IMR-90 (cell line): Measurements from ENCODE around the gene CHMP1B. TPM values are rescaled to one million over a fixed set of nuclear protein-coding genes. Genes with fewer than 3 reads are reported as not detected.

Experiments used
- ATAC-seq: fragments of 200-7000 bp; cut with Tn5 transposase; 2 replicates; pipeline ENCODE4 v1.9.1; 2020; ENCODE audit warnings: low read depth, mild to moderate bottlenecking, moderate library complexity
- BruUV-seq: library from RNA; stranded (reverse); fragments of 400-500 nt; replicated peaks from 2 replicates; lab custom pipeline; 2021; lab: Mats Ljungman, UMichigan
- CTCF ChIA-PET: fragments of 300-600 bp; formaldehyde crosslinking; extraction: SDS; loops from one replicate; lab custom pipeline; 2021; ENCODE audit warnings: antibody characterized with exemption; lab: Yijun Ruan, JAX
- POLR2A ChIA-PET: fragments of 300-600 bp; sonication (Branson Sonifier 250); formaldehyde crosslinking; loops from one replicate; lab custom pipeline; 2022; ENCODE audit warnings: antibody characterized with exemption; ENCODE audit not compliant: unreplicated experiment; lab: Charles Lee
- DNase-seq: peaks from one replicate; pipeline ENCODE4 v3.0.0; 2013
- H2AFZ ChIP-seq: replicated peaks from 2 replicates; pipeline ENCODE3; 2013; ENCODE audit warnings: low read length, mild to moderate bottlenecking; ENCODE audit not compliant: poor library complexity
- H2AK5ac ChIP-seq: 2 replicates; pipeline ENCODE4 v1.6.1; 2013; ENCODE audit warnings: low read depth, low read length, inconsistent platforms
- H2AK9ac ChIP-seq: replicated peaks from 2 replicates; pipeline ENCODE3; 2013; ENCODE audit warnings: mild to moderate bottlenecking, low read depth, low read length, moderate library complexity; ENCODE audit not compliant: poor library complexity
- H2BK120ac ChIP-seq: 2 replicates; pipeline ENCODE4 v1.6.1; 2013; ENCODE audit warnings: low read depth, low read length, inconsistent platforms
- H2BK15ac ChIP-seq: 3 replicates; pipeline ENCODE4 v1.6.1; 2013; ENCODE audit warnings: low read depth, low read length, inconsistent platforms
- H2BK20ac ChIP-seq: 2 replicates; pipeline ENCODE4 v1.6.1; 2013; ENCODE audit warnings: low read depth, mild to moderate bottlenecking, inconsistent platforms, low read length, moderate library complexity
- H2BK5ac ChIP-seq: 2 replicates; pipeline ENCODE4 v1.6.1; 2013; ENCODE audit warnings: mild to moderate bottlenecking, low read depth, low read length, inconsistent platforms; ENCODE audit not compliant: poor library complexity, severe bottlenecking
- H3K14ac ChIP-seq: replicated peaks from 2 replicates; pipeline ENCODE4 v1.6.1; 2013; ENCODE audit warnings: low read depth, low read length, inconsistent platforms
- H3K18ac ChIP-seq: 2 replicates; pipeline ENCODE4 v1.6.1; 2013; ENCODE audit warnings: low read depth, low read length, control low read depth
- H3K23ac ChIP-seq: 2 replicates; pipeline ENCODE4 v1.6.1; 2013; ENCODE audit warnings: low read depth, low read length, inconsistent platforms
- H3K27ac ChIP-seq: 2 replicates; pipeline ENCODE4 v1.5.1; 2013; ENCODE audit warnings: mild to moderate bottlenecking, control low read depth, low read length; ENCODE audit not compliant: insufficient read depth
- H3K27me3 ChIP-seq: 2 replicates; pipeline ENCODE4 v1.6.1; 2013; ENCODE audit warnings: low read length; ENCODE audit not compliant: control insufficient read depth, insufficient read depth
- H3K36me3 ChIP-seq: 2 replicates; pipeline ENCODE4 v1.6.1; 2013; ENCODE audit warnings: low read length, mixed read lengths; ENCODE audit not compliant: control insufficient read depth, insufficient read depth
- H3K4ac ChIP-seq: 2 replicates; pipeline ENCODE4 v1.6.1; 2013; ENCODE audit warnings: low read depth, low read length, inconsistent platforms
- H3K4me1 ChIP-seq: 2 replicates; pipeline ENCODE4 v1.6.1; 2013; ENCODE audit warnings: low read length, mixed read lengths; ENCODE audit not compliant: control insufficient read depth, insufficient read depth
- H3K4me2 ChIP-seq: 2 replicates; pipeline ENCODE4 v1.6.1; 2013; ENCODE audit warnings: low read depth, mild to moderate bottlenecking, control low read depth, low read length, moderate library complexity
- H3K4me3 ChIP-seq: 2 replicates; pipeline ENCODE4 v1.5.1; 2013; ENCODE audit warnings: low read depth, mild to moderate bottlenecking, control low read depth, low read length, moderate library complexity; ENCODE audit not compliant: insufficient read depth
- H3K56ac ChIP-seq: 2 replicates; pipeline ENCODE4 v1.6.1; 2013; ENCODE audit warnings: low read length, inconsistent platforms; ENCODE audit not compliant: insufficient read depth; ENCODE audit errors: extremely low read depth
- H3K79me1 ChIP-seq, 2 experiments: 2 replicates each; pipeline ENCODE4 v1.6.1; 2013; ENCODE audit warnings: low read length in 2 of 2, inconsistent platforms in 1 of 2, low read depth in 1 of 2
- H3K9ac ChIP-seq: 2 replicates; pipeline ENCODE4 v1.6.1; 2013; ENCODE audit warnings: low read depth, low read length, control low read depth
- H3K9me1 ChIP-seq: 2 replicates; pipeline ENCODE4 v1.6.1; 2013; ENCODE audit warnings: low read length, inconsistent platforms; ENCODE audit not compliant: insufficient read depth
- H3K9me3 ChIP-seq: 2 replicates; pipeline ENCODE4 v1.6.1; 2013; ENCODE audit warnings: low read length; ENCODE audit not compliant: control insufficient read depth, insufficient read depth
- H4K20me1 ChIP-seq: 2 replicates; pipeline ENCODE4 v1.6.1; 2013; ENCODE audit warnings: low read length, inconsistent platforms; ENCODE audit not compliant: insufficient read depth
- H4K5ac ChIP-seq: 2 replicates; pipeline ENCODE4 v1.6.1; 2013; ENCODE audit warnings: mild to moderate bottlenecking, low read depth, low read length, control low read depth
- H4K8ac ChIP-seq, 2 experiments: 2 replicates each; pipeline ENCODE4 v1.6.1; 2013; ENCODE audit warnings: low read depth in 2 of 2, low read length in 2 of 2, control low read depth in 1 of 2, inconsistent platforms in 1 of 2
- H4K91ac ChIP-seq: 2 replicates; pipeline ENCODE4 v1.6.1; 2013; ENCODE audit warnings: low read depth, low read length, inconsistent platforms; ENCODE audit not compliant: insufficient read depth
- BHLHE40 ChIP-seq: fragments of 150-350 bp; IDR thresholded peaks from 2 replicates; pipeline ENCODE4 v1.6.1; 2016; ENCODE audit warnings: mild to moderate bottlenecking, low read depth, low read length
- CHD1 ChIP-seq: IDR thresholded peaks from 2 replicates; pipeline ENCODE4 v1.6.1; 2012; ENCODE audit warnings: low read depth, low read length, improper control_type of control experiment
- FOS ChIP-seq: fragments of 150-350 bp; IDR thresholded peaks from 2 replicates; pipeline ENCODE4 v1.6.1; 2016; ENCODE audit warnings: low read depth, low read length
- MAFK ChIP-seq: IDR thresholded peaks from 2 replicates; pipeline ENCODE4 v1.6.1; 2012; ENCODE audit warnings: low read depth, low read length, improper control_type of control experiment
- MAZ ChIP-seq: IDR thresholded peaks from 2 replicates; pipeline ENCODE4 v1.6.1; 2012; ENCODE audit warnings: low read depth, mild to moderate bottlenecking, low read length, improper control_type of control experiment, moderate library complexity, borderline replicate concordance
- MXI1 ChIP-seq: IDR thresholded peaks from 2 replicates; pipeline ENCODE4 v1.6.1; 2012; ENCODE audit warnings: low read depth, mild to moderate bottlenecking, low read length, moderate library complexity, borderline replicate concordance
- NFE2L2 ChIP-seq: fragments of 150-350 bp; IDR thresholded peaks from 2 replicates; pipeline ENCODE4 v1.6.1; 2016; ENCODE audit warnings: low read depth, mild to moderate bottlenecking, low read length
- POLR2A ChIP-seq: IDR thresholded peaks from 2 replicates; pipeline ENCODE4 v1.6.1; 2012; ENCODE audit warnings: mild to moderate bottlenecking, low read depth, low read length
- RAD21 ChIP-seq: IDR thresholded peaks from 2 replicates; pipeline ENCODE4 v1.6.1; 2012; ENCODE audit warnings: low read length, improper control_type of control experiment
- RCOR1 ChIP-seq: IDR thresholded peaks from 2 replicates; pipeline ENCODE4 v1.6.1; 2012; ENCODE audit warnings: mild to moderate bottlenecking, low read length, improper control_type of control experiment; ENCODE audit not compliant: insufficient replicate concordance
- RFX5 ChIP-seq: IDR thresholded peaks from 2 replicates; pipeline ENCODE4 v1.8.0; 2012; ENCODE audit warnings: low read depth, mild to moderate bottlenecking, low read length, moderate library complexity
- WGBS, 2 experiments: methylation state at CpG; one replicate each; pipeline versions ENCODE4 v1.1.5 to v1.1.7; 2013; ENCODE audit warnings: missing lambda C conversion rate in 2 of 2; ENCODE audit not compliant: insufficient read length in 1 of 2; ENCODE audit errors: extremely low coverage in 2 of 2; 5-methylcytosine and 5-hydroxymethylcytosine counted together
- dilution Hi-C: fragments of 300-500 bp; cut with HindIII; formaldehyde crosslinking; loops from one replicate; pipeline ENCODE4 v1.14.3; 2018; ENCODE audit warnings: low sequenced_read_pairs; ENCODE audit not compliant: unreplicated experiment
- in situ Hi-C: fragments of 300-500 bp; cut with MboI; formaldehyde crosslinking; loops from 3 replicates; pipeline ENCODE4 v1.14.3; 2019; ENCODE audit warnings: low sequenced_read_pairs, inconsistent platforms, mixed read lengths
- intact Hi-C: fragments of 100-400 bp; cut with micrococcal nuclease; formaldehyde crosslinking; loops from 2 replicates; pipeline ENCODE4 v1.10.0; 2022
- polyA plus RNA-seq, 3 experiments: library from polyadenylated mRNA; depleted of rRNA; stranded (reverse); fragments of >200 nt; gene quantifications; 2 replicates each; pipeline ENCODE4 v1.2.3, GENCODE V29; 2012; ENCODE audit warnings: low replicate concordance in 1 of 3
- total RNA-seq: library from RNA; depleted of rRNA; stranded (reverse); fragments of >200 nt; gene quantifications from 2 replicates; pipeline ENCODE4 v1.2.3, GENCODE V29; 2012
- TF ChIP-seq, protein P1 (sequence below): fragments of 150-350 bp; IDR thresholded peaks from 2 replicates; pipeline ENCODE4 v1.6.1; 2017; ENCODE audit warnings: mild to moderate bottlenecking, antibody characterized with exemption, low read length, low read depth
- TF ChIP-seq, protein P2 (sequence below): conservative IDR thresholded peaks from 2 replicates; pipeline ENCODE4 v1.5.1; 2012; ENCODE audit warnings: mild to moderate bottlenecking, low read depth, low read length, improper control_type of control experiment

CHMP1B gene
- total and polyA plus RNA-seq, 2 of the 4 experiments (the other 2 are of a cell fraction), result 21.1 to 39.4 TPM

DNA sequence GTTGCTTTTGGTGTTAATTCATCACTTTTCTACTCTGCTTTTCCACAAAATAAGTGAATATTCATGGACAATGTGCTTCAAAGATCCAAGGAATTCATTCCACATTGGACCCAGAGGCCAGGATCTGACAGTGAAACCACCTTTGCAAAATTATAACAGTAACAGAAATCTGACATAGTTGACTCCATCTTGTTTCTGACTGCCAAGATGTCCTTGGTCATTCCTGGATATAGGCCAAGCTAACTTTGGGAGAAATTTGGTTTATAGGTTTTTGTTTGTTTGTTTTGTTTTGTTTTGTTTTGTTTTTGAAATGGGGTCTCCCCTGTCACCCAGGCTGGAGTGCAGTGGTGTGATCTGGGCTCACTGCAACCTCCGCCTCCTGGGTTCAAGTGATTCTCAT lies 46.6 kb downstream of the CHMP1B start:
- Histone ChIP-seq H2BK120ac (no peak overlapping the region), H3K79me1 (peaks cover 4% of the 10 kb centered on the region in 2 experiments; a peak in 2 of 4 replicates), H3K4me2 (no peak overlapping the region), H3K4me1 (peaks cover 2% of the 10 kb centered on the region; the same call in 1 of the 2 replicates), H3K27ac (no peak overlapping the region), H3K18ac (no peak overlapping the region), H2AK9ac (no peak overlapping the region), H4K8ac (no peak overlapping the region), H2BK20ac (no peak overlapping the region), H4K5ac (no peak overlapping the region), H3K9me1 (peaks cover 9% of the 10 kb centered on the region; the same call in 1 of the 2 replicates), H2BK15ac (no peak overlapping the region), H3K14ac (no peak overlapping the region), H3K9me3 (no peaks in the 10 kb centered on the region), H3K9ac (no peak overlapping the region), H3K56ac (no peak overlapping the region), H3K36me3 (peaks cover 15% of the 10 kb centered on the region), H2AK5ac (no peak overlapping the region), H4K91ac (no peak overlapping the region), H2AFZ (no peak overlapping the region), H3K27me3 (no peaks in the 10 kb centered on the region), H2BK5ac (no peak overlapping the region), H3K4ac (no peak overlapping the region), H3K4me3 (no peak overlapping the region), H3K23ac (no peak overlapping the region), H4K20me1 (no peaks in the 10 kb centered on the region)
- DNase-seq (no peak), ATAC-seq (no peak)
- 100% methylated on average over 1 of the region's 1 CpG; no CpG with 5 or more reads in 1 of the 2 experiments for WGBS, 2 experiments
- in situ Hi-C loops, result no loop called here
- BruUV-seq, result no TSS peak
- TF ChIP-seq MAFK (no peak), BHLHE40 (no peak), CHD1 (no peak), MAZ (no peak), POLR2A (no peak), RAD21 (no peak), RFX5 (no peak), NFE2L2 (no peak), MXI1 (no peak), FOS (no peak), RCOR1 (no peak)
- TF ChIP-seq, protein P1, sequence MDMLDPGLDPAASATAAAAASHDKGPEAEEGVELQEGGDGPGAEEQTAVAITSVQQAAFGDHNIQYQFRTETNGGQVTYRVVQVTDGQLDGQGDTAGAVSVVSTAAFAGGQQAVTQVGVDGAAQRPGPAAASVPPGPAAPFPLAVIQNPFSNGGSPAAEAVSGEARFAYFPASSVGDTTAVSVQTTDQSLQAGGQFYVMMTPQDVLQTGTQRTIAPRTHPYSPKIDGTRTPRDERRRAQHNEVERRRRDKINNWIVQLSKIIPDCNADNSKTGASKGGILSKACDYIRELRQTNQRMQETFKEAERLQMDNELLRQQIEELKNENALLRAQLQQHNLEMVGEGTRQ, result no peak
- TF ChIP-seq, protein P2, sequence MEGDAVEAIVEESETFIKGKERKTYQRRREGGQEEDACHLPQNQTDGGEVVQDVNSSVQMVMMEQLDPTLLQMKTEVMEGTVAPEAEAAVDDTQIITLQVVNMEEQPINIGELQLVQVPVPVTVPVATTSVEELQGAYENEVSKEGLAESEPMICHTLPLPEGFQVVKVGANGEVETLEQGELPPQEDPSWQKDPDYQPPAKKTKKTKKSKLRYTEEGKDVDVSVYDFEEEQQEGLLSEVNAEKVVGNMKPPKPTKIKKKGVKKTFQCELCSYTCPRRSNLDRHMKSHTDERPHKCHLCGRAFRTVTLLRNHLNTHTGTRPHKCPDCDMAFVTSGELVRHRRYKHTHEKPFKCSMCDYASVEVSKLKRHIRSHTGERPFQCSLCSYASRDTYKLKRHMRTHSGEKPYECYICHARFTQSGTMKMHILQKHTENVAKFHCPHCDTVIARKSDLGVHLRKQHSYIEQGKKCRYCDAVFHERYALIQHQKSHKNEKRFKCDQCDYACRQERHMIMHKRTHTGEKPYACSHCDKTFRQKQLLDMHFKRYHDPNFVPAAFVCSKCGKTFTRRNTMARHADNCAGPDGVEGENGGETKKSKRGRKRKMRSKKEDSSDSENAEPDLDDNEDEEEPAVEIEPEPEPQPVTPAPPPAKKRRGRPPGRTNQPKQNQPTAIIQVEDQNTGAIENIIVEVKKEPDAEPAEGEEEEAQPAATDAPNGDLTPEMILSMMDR, result no peak
- ChIA-PET POLR2A (no interaction called here), CTCF (no interaction called here)
- dilution Hi-C loops, result no loop called here
- intact Hi-C loops, result no loop called here
